Uterus (tissue), 4 donors: ENCODE measurements around the gene TUBA1C. TPM values are rescaled to one million over a fixed set of nuclear protein-coding genes. Genes with fewer than 3 reads are reported as not detected.

Experiments
- DNase-seq, 2 donors: peaks; one replicate each; pipeline ENCODE4 v3.0.0-alpha.2; 2019 to 2020
- H3K27ac ChIP-seq, 2 donors: fragments of 200-600 bp; sonication (generic); 1 replicate in 1 of 2; 2 replicates in 1 of 2; pipeline ENCODE4 v1.5.1; 2016 to 2018
- H3K27me3 ChIP-seq, 2 donors: fragments of 200-600 bp; sonication (generic); one replicate each; pipeline ENCODE4 v1.5.1; 2018 to 2019; ENCODE audit warnings: control low read depth in 1 of 2
- H3K36me3 ChIP-seq, 2 donors: fragments of 200-600 bp; sonication (generic); one replicate each; pipeline ENCODE4 v1.5.1; 2019; ENCODE audit warnings: control low read depth in 1 of 2
- H3K4me1 ChIP-seq, 2 donors: fragments of 200-600 bp; sonication (generic); one replicate each; pipeline ENCODE4 v1.5.1; 2018 to 2019; ENCODE audit warnings: control low read depth in 1 of 2
- H3K4me3 ChIP-seq, 2 donors: fragments of 200-600 bp; sonication (generic); 1 replicate in 1 of 2; 2 replicates in 1 of 2; pipeline ENCODE4 v1.5.1; 2018 to 2019; ENCODE audit warnings: mild to moderate bottlenecking in 1 of 2
- H3K9me3 ChIP-seq, 2 donors: fragments of 200-600 bp; sonication (generic); one replicate each; pipeline ENCODE4 v1.5.1; 2019; ENCODE audit warnings: control low read depth in 1 of 2
- POLR2A ChIP-seq, 2 donors: fragments of 450-650 bp; IDR thresholded peaks; one replicate each; pipeline ENCODE4 v1.6.1; 2016; ENCODE audit warnings: antibody characterized with exemption in 2 of 2, mild to moderate bottlenecking in 1 of 2, moderate library complexity in 1 of 2
- intact Hi-C: fragments of 100-400 bp; cut with DNase I; formaldehyde crosslinking; loops from one replicate; pipeline ENCODE4 v1.15.1; 2023; ENCODE audit warnings: low total_unique reads
- total RNA-seq, 4 donors: library from RNA; depleted of rRNA in 3 of 4; stranded (reverse); fragments of >200 nt in 3 of 4; gene quantifications; one replicate each; pipeline versions ENCODE4 v1.1.0 to v1.2.4, GENCODE V29; 2014 to 2023
- TF ChIP-seq, protein P1 (sequence below), 4 experiments: fragments of 200-600 bp in 2 of 4; fragments of 450-650 bp in 2 of 4; sonication (generic) in 2 of 4; IDR thresholded peaks; one replicate each; pipeline ENCODE4 v1.5.1; 2016 to 2019; ENCODE audit warnings: antibody characterized with exemption in 4 of 4, mild to moderate bottlenecking in 2 of 4, moderate library complexity in 1 of 4
- donor health status: DM: yes; HTN: yes; CAD: no.

TUBA1C gene
- total RNA-seq, 4 donors from 2014 or later, result 30.7 to 90.0 (median 74.6) TPM

DNA sequence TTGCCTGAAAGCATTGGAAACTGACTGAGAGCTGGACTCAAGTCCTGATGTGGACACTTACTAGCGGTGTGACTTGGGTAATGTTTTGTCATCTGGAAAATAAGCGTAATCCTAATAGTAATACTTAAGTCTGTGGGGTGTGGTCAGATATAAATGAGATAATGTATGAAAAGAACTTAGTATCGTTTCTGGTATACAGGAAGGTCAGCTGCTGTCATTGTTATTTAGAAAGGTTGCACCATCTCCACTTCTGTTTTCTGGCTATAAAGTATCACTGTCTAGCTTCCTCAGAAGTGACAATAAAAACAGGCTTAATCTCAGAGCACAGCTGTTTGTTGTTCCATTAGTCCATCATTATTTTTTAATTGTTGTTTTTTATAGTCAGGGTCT is 34.1 kb upstream of the TUBA1C start:
- Histone ChIP-seq H3K27ac (no peak overlapping the region), H3K9me3 (no peaks in the 10 kb centered on the region), H3K4me1 (peaks cover 7 to 8% of the 10 kb centered on the region in 2 donors), H3K36me3 (no peaks in the 10 kb centered on the region), H3K27me3 (no peaks in the 10 kb centered on the region), H3K4me3 (no peak overlapping the region)
- TF ChIP-seq POLR2A (IDR thresholded peaks at IDR 0.05), result no peak
- TF ChIP-seq, protein P1, sequence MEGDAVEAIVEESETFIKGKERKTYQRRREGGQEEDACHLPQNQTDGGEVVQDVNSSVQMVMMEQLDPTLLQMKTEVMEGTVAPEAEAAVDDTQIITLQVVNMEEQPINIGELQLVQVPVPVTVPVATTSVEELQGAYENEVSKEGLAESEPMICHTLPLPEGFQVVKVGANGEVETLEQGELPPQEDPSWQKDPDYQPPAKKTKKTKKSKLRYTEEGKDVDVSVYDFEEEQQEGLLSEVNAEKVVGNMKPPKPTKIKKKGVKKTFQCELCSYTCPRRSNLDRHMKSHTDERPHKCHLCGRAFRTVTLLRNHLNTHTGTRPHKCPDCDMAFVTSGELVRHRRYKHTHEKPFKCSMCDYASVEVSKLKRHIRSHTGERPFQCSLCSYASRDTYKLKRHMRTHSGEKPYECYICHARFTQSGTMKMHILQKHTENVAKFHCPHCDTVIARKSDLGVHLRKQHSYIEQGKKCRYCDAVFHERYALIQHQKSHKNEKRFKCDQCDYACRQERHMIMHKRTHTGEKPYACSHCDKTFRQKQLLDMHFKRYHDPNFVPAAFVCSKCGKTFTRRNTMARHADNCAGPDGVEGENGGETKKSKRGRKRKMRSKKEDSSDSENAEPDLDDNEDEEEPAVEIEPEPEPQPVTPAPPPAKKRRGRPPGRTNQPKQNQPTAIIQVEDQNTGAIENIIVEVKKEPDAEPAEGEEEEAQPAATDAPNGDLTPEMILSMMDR (IDR thresholded peaks at IDR 0.05), result no peak
- intact Hi-C loops, result loop anchor here (10.0 kb wide), 2 partner anchors 46 to 96 kb away; partner anchors contain the start of genes TUBA1A and TUBA1B
- DNase-seq, result no peak

DNA sequence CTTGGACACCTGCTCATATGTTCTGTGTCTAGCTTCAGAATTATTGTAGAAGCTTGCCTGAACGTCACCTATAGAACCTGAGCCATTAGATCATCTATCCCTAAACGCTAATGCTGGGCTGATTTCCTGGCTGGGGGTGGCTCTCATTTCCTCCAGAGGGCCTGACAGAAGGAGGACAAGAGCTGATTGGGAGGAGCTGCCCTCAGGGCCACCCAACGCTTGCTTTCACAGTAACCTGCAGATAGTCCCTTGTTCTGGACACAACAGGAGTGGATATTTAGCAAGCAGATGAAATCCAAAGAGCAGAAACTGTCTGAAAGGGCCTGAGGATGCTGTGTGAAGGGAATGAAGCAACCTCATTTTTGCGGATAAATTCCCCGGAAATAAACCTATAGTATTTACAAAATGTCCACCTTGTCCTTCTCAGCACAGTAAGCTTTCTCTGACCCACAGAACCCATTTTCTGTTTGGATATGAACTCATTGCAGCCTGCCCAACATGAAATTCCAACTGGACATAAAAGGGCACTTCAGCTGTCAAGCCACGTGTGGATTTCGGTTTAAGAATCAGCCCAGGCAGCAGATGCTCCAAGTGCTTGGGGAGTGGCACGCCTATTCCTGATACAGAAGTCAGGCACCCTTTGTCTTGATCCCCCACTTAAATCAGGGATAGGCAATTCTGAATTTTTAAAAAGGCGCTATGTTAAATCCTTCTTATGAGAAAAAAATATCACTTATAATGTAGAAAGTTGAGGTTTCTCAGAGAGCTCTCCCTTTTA is 32.8 kb upstream of the TUBA1C start:
- peak overlapping the region; percentile 87 to 98 for H3K27ac ChIP-seq

DNA sequence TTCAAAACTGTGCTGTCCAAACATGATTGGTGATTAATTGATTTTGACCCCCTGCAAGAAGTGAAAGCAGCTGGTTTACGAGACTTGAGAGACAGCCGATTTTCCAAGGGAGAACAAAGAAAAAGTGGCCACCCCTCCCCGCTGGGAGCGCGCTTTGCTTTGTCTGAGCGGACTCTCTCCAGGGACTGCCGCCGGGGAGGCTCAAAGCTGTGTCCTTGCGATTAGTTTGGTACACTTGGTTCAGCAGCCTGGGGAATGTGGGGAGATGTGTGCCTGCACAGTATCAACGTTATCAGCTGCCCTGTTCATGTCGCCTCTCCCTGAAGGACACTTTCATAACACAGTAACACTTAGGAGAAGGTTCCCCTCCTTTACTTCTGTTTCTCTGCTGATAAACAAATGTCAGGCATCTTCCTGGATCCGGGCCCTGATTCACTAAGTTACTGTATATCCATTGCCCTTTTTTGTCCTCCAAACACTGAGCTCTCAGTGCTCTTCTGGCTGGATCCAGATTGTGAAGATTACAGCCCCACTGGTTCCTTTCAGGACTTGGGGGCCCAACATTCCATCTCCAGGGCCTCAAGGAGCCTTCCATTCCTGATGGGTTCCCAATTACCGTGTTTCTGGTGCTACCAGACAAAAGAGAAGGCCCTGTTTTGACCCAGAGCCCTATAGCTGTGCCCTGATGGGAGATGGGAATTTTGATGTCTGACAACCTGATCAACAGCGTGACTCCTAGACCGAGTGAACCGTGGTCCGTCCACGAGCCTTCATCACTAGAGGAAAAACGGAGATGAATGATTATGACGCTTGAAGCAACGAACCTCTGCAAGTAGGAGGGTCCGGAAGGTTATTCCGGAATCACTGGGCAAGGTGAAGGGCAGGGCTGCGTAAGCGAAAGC is 31.7 kb upstream of the TUBA1C start:
- H3K9me3 ChIP-seq, result no peaks in the 10 kb centered on the region
- intact Hi-C loops, result loop anchor here (10.0 kb wide), 2 partner anchors 48 to 98 kb away; partner anchors contain the start of genes TUBA1A and TUBA1B
- peak overlapping the region in 1 of 2 donors; percentile 1 for H3K4me3 ChIP-seq
- H3K36me3 ChIP-seq, result no peaks in the 10 kb centered on the region
- TF ChIP-seq, protein P1 (IDR thresholded peaks at IDR 0.05), result peak in 1 of 4 experiments; percentile 43
- no peak for TF ChIP-seq POLR2A (IDR thresholded peaks at IDR 0.05)
- H3K27ac ChIP-seq, result peak overlapping the region; percentile 87 to 98
- no peaks in the 10 kb centered on the region for H3K27me3 ChIP-seq
- DNase-seq, result peak; percentile 61
- peaks cover 7 to 8% of the 10 kb centered on the region in 2 donors for H3K4me1 ChIP-seq

More for the DNA sequence above, 32.8 kb upstream of the TUBA1C start:
- TF ChIP-seq, protein P1 (IDR thresholded peaks at IDR 0.05), result no peak
- TF ChIP-seq POLR2A (IDR thresholded peaks at IDR 0.05), result no peak
- H3K4me3 ChIP-seq, result no peak overlapping the region
- DNase-seq, result peak; percentile 31 to 32
- no peaks in the 10 kb centered on the region for H3K27me3 ChIP-seq
- H3K4me1 ChIP-seq, result peaks cover 7 to 8% of the 10 kb centered on the region in 2 donors
- intact Hi-C loops, result loop anchor here (10.0 kb wide), 2 partner anchors 47 to 97 kb away; partner anchors contain the start of genes TUBA1A and TUBA1B
- no peaks in the 10 kb centered on the region for H3K9me3 ChIP-seq
- no peaks in the 10 kb centered on the region for H3K36me3 ChIP-seq

DNA sequence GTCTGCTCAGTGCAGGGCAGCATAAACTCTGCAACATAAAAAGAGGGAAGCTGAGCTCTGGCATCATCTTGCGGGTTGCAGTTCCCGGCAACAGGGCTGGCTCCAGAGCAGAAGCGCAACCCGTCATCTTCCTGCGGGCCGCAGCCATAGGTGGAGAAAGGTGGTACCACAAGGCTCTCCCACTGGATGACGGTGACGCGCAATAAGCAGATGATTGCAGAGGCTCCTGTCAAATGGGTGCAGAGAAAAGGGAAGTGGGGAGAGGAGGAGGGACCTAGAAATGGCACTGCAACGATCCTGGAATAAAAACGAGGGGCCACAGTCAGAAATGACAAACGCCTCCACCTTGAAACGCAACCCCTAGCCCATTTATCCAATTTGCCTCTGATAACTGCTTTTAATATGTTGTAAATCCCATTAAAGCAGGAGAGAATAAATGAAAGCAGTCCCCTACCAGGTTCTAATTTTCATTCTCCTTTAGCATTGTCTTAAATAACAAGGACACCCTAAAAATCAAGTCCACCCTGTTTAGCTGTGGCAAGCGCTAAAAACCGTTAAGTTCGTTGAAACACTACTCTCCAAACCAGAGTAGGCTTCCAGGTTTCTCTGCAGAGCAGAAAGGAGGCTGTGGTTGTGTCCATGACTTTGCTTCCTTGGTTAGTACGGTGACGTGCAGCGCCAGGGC is 30.9 kb upstream of the TUBA1C start:
- Histone ChIP-seq H3K27me3 (no peaks in the 10 kb centered on the region), H3K4me1 (peaks cover 7 to 8% of the 10 kb centered on the region in 2 donors), H3K36me3 (no peaks in the 10 kb centered on the region), H3K9me3 (no peaks in the 10 kb centered on the region), H3K27ac (peak overlapping the region; percentile 87 to 98), H3K4me3 (peak overlapping the region in 1 of 2 donors; percentile 49)
- peak; percentile 24 to 33 for DNase-seq
- intact Hi-C loops, result loop anchor here (10.0 kb wide), 2 partner anchors 49 to 99 kb away; partner anchors contain the start of genes TUBA1A and TUBA1B
- no peak for TF ChIP-seq POLR2A (IDR thresholded peaks at IDR 0.05)
- TF ChIP-seq, protein P1 (IDR thresholded peaks at IDR 0.05), result no peak
